H9 (cell line): Measurements from ENCODE around the gene PNKP. TPM values are rescaled to one million over a fixed set of nuclear protein-coding genes. Genes with fewer than 3 reads are reported as not detected.

ENCODE experiments used
- DNase-seq: peaks from one replicate; pipeline ENCODE4 v3.0.0-alpha.2; 2017
- H2AFZ ChIP-seq: one replicate; pipeline ENCODE4 v1.6.1; 2013; ENCODE audit warnings: mild to moderate bottlenecking, low read length, control low read depth, moderate library complexity
- H2AK5ac ChIP-seq: 2 replicates; pipeline ENCODE4 v1.6.1; 2013; ENCODE audit warnings: low read length, control low read depth, mixed read lengths; ENCODE audit not compliant: insufficient read length
- H2BK120ac ChIP-seq: one replicate; pipeline ENCODE4 v1.6.1; 2013; ENCODE audit warnings: low read depth, mild to moderate bottlenecking, low read length, control low read depth, inconsistent platforms; ENCODE audit not compliant: poor library complexity, severe bottlenecking
- H2BK12ac ChIP-seq: 2 replicates; pipeline ENCODE4 v1.6.1; 2013; ENCODE audit warnings: low read length, control low read depth, mixed read lengths, low read depth; ENCODE audit not compliant: insufficient read length
- H2BK15ac ChIP-seq: 2 replicates; pipeline ENCODE4 v1.6.1; 2013; ENCODE audit warnings: low read depth, low read length, control low read depth
- H2BK20ac ChIP-seq: one replicate; pipeline ENCODE4 v1.6.1; 2013; ENCODE audit warnings: low read depth, mild to moderate bottlenecking, low read length, control low read depth, inconsistent platforms; ENCODE audit not compliant: poor library complexity, severe bottlenecking
- H2BK5ac ChIP-seq: 2 replicates; pipeline ENCODE4 v1.6.1; 2013; ENCODE audit warnings: low read length, control low read depth, mixed read lengths; ENCODE audit not compliant: insufficient read length
- H3K14ac ChIP-seq: 2 replicates; pipeline ENCODE4 v1.6.1; 2013; ENCODE audit warnings: low read length, control low read depth; ENCODE audit not compliant: insufficient read depth
- H3K18ac ChIP-seq: 2 replicates; pipeline ENCODE4 v1.6.1; 2013; ENCODE audit warnings: low read depth, mild to moderate bottlenecking, mixed read lengths, low read length, control low read depth; ENCODE audit not compliant: insufficient read length
- H3K23ac ChIP-seq: 2 replicates; pipeline ENCODE4 v1.6.1; 2013; ENCODE audit warnings: low read length, control low read depth, mixed read lengths, low read depth; ENCODE audit not compliant: insufficient read length
- H3K23me2 ChIP-seq: 2 replicates; pipeline ENCODE4 v1.6.1; 2013; ENCODE audit warnings: low read depth, mild to moderate bottlenecking, mixed read lengths, low read length, control low read depth; ENCODE audit not compliant: insufficient read length, poor library complexity, severe bottlenecking
- H3K27ac ChIP-seq: 2 replicates; pipeline ENCODE4 v1.5.1; 2013; ENCODE audit warnings: low read length, control low read depth, mixed read lengths, low read depth; ENCODE audit not compliant: insufficient read length
- H3K27me3 ChIP-seq: 2 replicates; pipeline ENCODE4 v1.6.1; 2013; ENCODE audit warnings: low read length, control low read depth, inconsistent platforms; ENCODE audit not compliant: insufficient read depth
- H3K4ac ChIP-seq: 2 replicates; pipeline ENCODE4 v1.6.1; 2013; ENCODE audit warnings: low read depth, mild to moderate bottlenecking, control low read depth, inconsistent platforms, low read length, moderate library complexity
- H3K4me1 ChIP-seq: 2 replicates; pipeline ENCODE4 v1.6.1; 2013; ENCODE audit warnings: low read length, control low read depth, inconsistent platforms; ENCODE audit not compliant: insufficient read depth
- H3K4me2 ChIP-seq: 2 replicates; pipeline ENCODE4 v1.6.1; 2013; ENCODE audit warnings: low read length, control low read depth, mixed read lengths; ENCODE audit not compliant: insufficient read length, insufficient read depth
- H3K56ac ChIP-seq: 2 replicates; pipeline ENCODE4 v1.6.1; 2013; ENCODE audit warnings: low read depth, mild to moderate bottlenecking, mixed read lengths, low read length, control low read depth; ENCODE audit not compliant: insufficient read length
- H3K79me1 ChIP-seq: 2 replicates; pipeline ENCODE4 v1.6.1; 2013; ENCODE audit warnings: low read depth, mild to moderate bottlenecking, moderate library complexity, low read length, control low read depth, inconsistent platforms; ENCODE audit not compliant: insufficient read depth, poor library complexity, severe bottlenecking
- H3K79me2 ChIP-seq: 2 replicates; pipeline ENCODE4 v1.6.1; 2013; ENCODE audit warnings: low read length, control low read depth, inconsistent platforms; ENCODE audit not compliant: insufficient read depth
- H3K9ac ChIP-seq: 2 replicates; pipeline ENCODE4 v1.6.1; 2013; ENCODE audit warnings: low read length, control low read depth, mixed read lengths; ENCODE audit not compliant: insufficient read length; ENCODE audit errors: extremely low read depth
- H3K9me3 ChIP-seq: one replicate; pipeline ENCODE4 v1.6.1; 2013; ENCODE audit warnings: low read depth, low read length, inconsistent platforms; ENCODE audit not compliant: control insufficient read depth
- H3T11ph ChIP-seq: one replicate; pipeline ENCODE4 v1.6.1; 2013; ENCODE audit warnings: mild to moderate bottlenecking, low read length, control low read depth, inconsistent platforms
- H4K20me1 ChIP-seq: one replicate; pipeline ENCODE4 v1.6.1; 2013; ENCODE audit not compliant: control insufficient read depth, insufficient read length, insufficient read depth
- H4K5ac ChIP-seq: 2 replicates; pipeline ENCODE4 v1.6.1; 2013; ENCODE audit warnings: low read depth, mild to moderate bottlenecking, mixed read lengths, low read length, control low read depth; ENCODE audit not compliant: insufficient read length
- H4K8ac ChIP-seq: replicated peaks from 2 replicates; pipeline ENCODE4 v1.6.1; 2013; ENCODE audit warnings: low read length, control low read depth, mixed read lengths, low read depth; ENCODE audit not compliant: insufficient read length
- H4K91ac ChIP-seq: 2 replicates; pipeline ENCODE4 v1.6.1; 2013; ENCODE audit warnings: low read depth, mild to moderate bottlenecking, moderate library complexity, mixed read lengths, low read length, control low read depth; ENCODE audit not compliant: insufficient read length
- H3K27ac Mint-ChIP-seq, 3 experiments: 2 replicates in 2 of 3; 3 replicates in 1 of 3; pipeline ENCODE4 v1.8.0; 2020 to 2021; ENCODE audit warnings: mixed read lengths in 3 of 3, mild to moderate bottlenecking in 1 of 3, moderate library complexity in 1 of 3
- H3K27me3 Mint-ChIP-seq: 2 replicates; pipeline ENCODE4 v1.8.0; 2021; ENCODE audit warnings: low read depth, mild to moderate bottlenecking, moderate library complexity, mixed read lengths
- H3K36me3 Mint-ChIP-seq, 3 experiments: 2 replicates in 2 of 3; 3 replicates in 1 of 3; pipeline ENCODE4 v1.8.0; 2020 to 2021; ENCODE audit warnings: low read depth in 3 of 3, mixed read lengths in 3 of 3; ENCODE audit not compliant: insufficient read depth in 1 of 3
- H3K4me1 Mint-ChIP-seq, 2 experiments: 2 replicates each; pipeline ENCODE4 v1.8.0; 2020; ENCODE audit warnings: mixed read lengths in 2 of 2
- H3K4me3 Mint-ChIP-seq, 2 experiments: 2 replicates in 1 of 2; 3 replicates in 1 of 2; pipeline ENCODE4 v1.8.0; 2020 to 2021; ENCODE audit warnings: mild to moderate bottlenecking in 2 of 2, mixed read lengths in 2 of 2, moderate library complexity in 1 of 2
- H3K9me3 Mint-ChIP-seq, 2 experiments: 2 replicates in 1 of 2; 3 replicates in 1 of 2; pipeline ENCODE4 v1.8.0; 2020; ENCODE audit warnings: mild to moderate bottlenecking in 2 of 2, mixed read lengths in 2 of 2, moderate library complexity in 1 of 2
- WGBS: extraction: QIAGEN DNeasy Blood & Tissue Kit; methylation state at CpG from one replicate; pipeline ENCODE4 v1.1.7; 2013; ENCODE audit warnings: missing lambda C conversion rate, low lambda C conversion rate, mixed read lengths; ENCODE audit not compliant: insufficient read length; ENCODE audit errors: extremely low coverage; 5-methylcytosine and 5-hydroxymethylcytosine counted together
- total RNA-seq: library from RNA; stranded (reverse); gene quantifications from 2 replicates; pipeline ENCODE4 v1.2.1, GENCODE V29; 2021
- TF ChIP-seq, protein P1 (sequence below): fragments of 200-600 bp; sonication (generic); conservative IDR thresholded peaks from 3 replicates; pipeline ENCODE4 v1.8.0; 2021; ENCODE audit warnings: antibody characterized with exemption, mild to moderate bottlenecking

PNKP gene
- total RNA-seq, 1 experiment from 2014 or later: 157 TPM

GRCh38 chr19:49844138-49845095, 23.0 kb downstream of the PNKP start:
- no peaks in the 10 kb centered on the region for H3K9me3 ChIP-seq
- Mint-ChIP-seq H3K4me3 (no peak overlapping the region), H3K4me1 (peaks cover 3 to 5% of the 10 kb centered on the region in 2 experiments; a peak in 2 of 4 replicates), H3K27me3 (peaks cover 1% of the 10 kb centered on the region), H3K36me3 (peaks cover 11 to 26% (median 20%) of the 10 kb centered on the region in 3 experiments), H3K9me3 (peaks cover 0 to 4% of the 10 kb centered on the region in 2 experiments; a peak in 1 of 5 replicates), H3K27ac (peak overlapping the region in 1 of 3 experiments; percentile 15; a peak in 1 of 7 replicates)
- H4K5ac ChIP-seq: no peak overlapping the region
- H4K20me1 ChIP-seq: no peaks in the 10 kb centered on the region
- TF ChIP-seq, protein P1, sequence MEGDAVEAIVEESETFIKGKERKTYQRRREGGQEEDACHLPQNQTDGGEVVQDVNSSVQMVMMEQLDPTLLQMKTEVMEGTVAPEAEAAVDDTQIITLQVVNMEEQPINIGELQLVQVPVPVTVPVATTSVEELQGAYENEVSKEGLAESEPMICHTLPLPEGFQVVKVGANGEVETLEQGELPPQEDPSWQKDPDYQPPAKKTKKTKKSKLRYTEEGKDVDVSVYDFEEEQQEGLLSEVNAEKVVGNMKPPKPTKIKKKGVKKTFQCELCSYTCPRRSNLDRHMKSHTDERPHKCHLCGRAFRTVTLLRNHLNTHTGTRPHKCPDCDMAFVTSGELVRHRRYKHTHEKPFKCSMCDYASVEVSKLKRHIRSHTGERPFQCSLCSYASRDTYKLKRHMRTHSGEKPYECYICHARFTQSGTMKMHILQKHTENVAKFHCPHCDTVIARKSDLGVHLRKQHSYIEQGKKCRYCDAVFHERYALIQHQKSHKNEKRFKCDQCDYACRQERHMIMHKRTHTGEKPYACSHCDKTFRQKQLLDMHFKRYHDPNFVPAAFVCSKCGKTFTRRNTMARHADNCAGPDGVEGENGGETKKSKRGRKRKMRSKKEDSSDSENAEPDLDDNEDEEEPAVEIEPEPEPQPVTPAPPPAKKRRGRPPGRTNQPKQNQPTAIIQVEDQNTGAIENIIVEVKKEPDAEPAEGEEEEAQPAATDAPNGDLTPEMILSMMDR: no peak
- no peak overlapping the region for H4K91ac ChIP-seq
- H3K14ac ChIP-seq: peak overlapping the region; percentile 75; the same call in 1 of the 2 replicates
- H3K56ac ChIP-seq: no peak overlapping the region
- no peaks in the 10 kb centered on the region for H3K23me2 ChIP-seq
- H3K18ac ChIP-seq: no peak overlapping the region
- no peak overlapping the region for H2AFZ ChIP-seq
- no CpG with 5 or more reads among the region's 18 CpGs for WGBS
- no peak overlapping the region for H2BK5ac ChIP-seq
- H3K9ac ChIP-seq: no peak overlapping the region
- H3K27me3 ChIP-seq: no peaks in the 10 kb centered on the region
- no peak overlapping the region for H2BK120ac ChIP-seq
- H3K79me1 ChIP-seq: no peaks in the 10 kb centered on the region
- H2BK20ac ChIP-seq: no peak overlapping the region
- H3K79me2 ChIP-seq: no peaks in the 10 kb centered on the region
- H2AK5ac ChIP-seq: no peak overlapping the region
- DNase-seq: no peak
- H3K4me2 ChIP-seq: no peak overlapping the region
- H3K23ac ChIP-seq: no peak overlapping the region
- H4K8ac ChIP-seq: no peak overlapping the region
- no peak overlapping the region for H2BK15ac ChIP-seq
- H3K4me1 ChIP-seq: no peaks in the 10 kb centered on the region
- H3K4ac ChIP-seq: no peak overlapping the region
- no peak overlapping the region for H2BK12ac ChIP-seq
- H3K27ac ChIP-seq: no peak overlapping the region
- no peak overlapping the region for H3T11ph ChIP-seq
